ENCODE data around the gene ATAD3B.
"Not testable (repeated sequence)": the region's sequence is repeated elsewhere in the genome, so short reads cannot be mapped to it uniquely, and the experiment has no call there.

DNA sequence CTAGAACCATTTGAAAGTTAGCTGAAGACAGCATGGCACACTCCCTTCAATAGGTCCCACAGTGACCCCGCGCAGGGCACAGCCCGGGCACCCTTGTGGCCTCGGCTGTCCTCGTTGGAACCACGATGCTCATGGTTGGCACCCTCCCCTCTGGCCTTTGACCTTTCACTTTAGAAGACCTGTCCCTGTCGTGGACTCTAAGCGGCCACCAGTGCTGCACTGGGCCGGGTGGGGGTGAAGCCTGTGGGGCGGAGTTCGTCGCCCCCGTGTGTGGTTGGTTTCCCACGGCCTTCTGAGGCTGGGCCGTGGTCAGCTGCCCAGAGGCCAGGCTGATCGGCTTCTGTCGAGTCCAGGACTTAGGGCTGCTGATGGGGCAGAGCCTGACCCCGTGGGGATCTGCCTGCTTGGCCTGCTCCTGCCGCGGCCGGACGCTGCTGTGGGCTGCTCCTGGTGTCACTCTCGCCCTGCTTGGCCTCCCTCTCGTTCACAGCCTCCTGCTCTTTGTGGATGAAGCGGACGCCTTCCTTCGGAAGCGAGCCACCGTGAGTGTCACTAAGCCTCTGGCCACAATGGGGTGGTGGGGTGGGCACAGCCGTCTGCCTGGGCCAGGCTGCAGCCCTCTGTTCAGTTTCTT is 53.3 kb downstream of the ATAD3B start:
- TF ChIP-seq POLR2A (IDR thresholded peaks at IDR 0.05): not testable (repeated sequence)
- TF ChIP-seq, protein P1, sequence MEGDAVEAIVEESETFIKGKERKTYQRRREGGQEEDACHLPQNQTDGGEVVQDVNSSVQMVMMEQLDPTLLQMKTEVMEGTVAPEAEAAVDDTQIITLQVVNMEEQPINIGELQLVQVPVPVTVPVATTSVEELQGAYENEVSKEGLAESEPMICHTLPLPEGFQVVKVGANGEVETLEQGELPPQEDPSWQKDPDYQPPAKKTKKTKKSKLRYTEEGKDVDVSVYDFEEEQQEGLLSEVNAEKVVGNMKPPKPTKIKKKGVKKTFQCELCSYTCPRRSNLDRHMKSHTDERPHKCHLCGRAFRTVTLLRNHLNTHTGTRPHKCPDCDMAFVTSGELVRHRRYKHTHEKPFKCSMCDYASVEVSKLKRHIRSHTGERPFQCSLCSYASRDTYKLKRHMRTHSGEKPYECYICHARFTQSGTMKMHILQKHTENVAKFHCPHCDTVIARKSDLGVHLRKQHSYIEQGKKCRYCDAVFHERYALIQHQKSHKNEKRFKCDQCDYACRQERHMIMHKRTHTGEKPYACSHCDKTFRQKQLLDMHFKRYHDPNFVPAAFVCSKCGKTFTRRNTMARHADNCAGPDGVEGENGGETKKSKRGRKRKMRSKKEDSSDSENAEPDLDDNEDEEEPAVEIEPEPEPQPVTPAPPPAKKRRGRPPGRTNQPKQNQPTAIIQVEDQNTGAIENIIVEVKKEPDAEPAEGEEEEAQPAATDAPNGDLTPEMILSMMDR (IDR thresholded peaks at IDR 0.05): not testable (repeated sequence)
